ENCODE data around the gene DNAJC10. TPM values are rescaled to one million over a fixed set of nuclear protein-coding genes. Genes with fewer than 3 reads are reported as not detected.
A peak's percentile ranks its signal among the peaks of the same experiment; 100 is the strongest.
"Not testable (repeated sequence)": the region's sequence is repeated elsewhere in the genome, so short reads cannot be mapped to it uniquely, and the experiment has no call there.

The DNAJC10 gene
- total RNA-seq, 1 donor from 2014 or later = 262 TPM

GRCh38 chr2:182715121-182715891, 751 bp upstream of the DNAJC10 start:
- no peak for DNase-seq (ENCODE audit: low spot score, unreplicated experiment)
- Mint-ChIP-seq H3K27ac (no peak overlapping the region), H3K27me3 (no peaks in the 10 kb centered on the region), H3K4me3 (ENCODE audit: low read depth) (no peak overlapping the region), H3K4me1 (ENCODE audit: low read depth) (peaks cover 4% of the 10 kb centered on the region), H3K9me3 (ENCODE audit: low read depth) (no peaks in the 10 kb centered on the region), H3K36me3 (ENCODE audit: insufficient read depth) (peaks cover 2% of the 10 kb centered on the region)
- no peak for TF ChIP-seq CTCF (IDR thresholded peaks at IDR 0.05; ENCODE audit: unreplicated experiment)

- no peak overlapping the region for H3K4me3 Mint-ChIP-seq (ENCODE audit: low read depth)
- H3K36me3 Mint-ChIP-seq (ENCODE audit: insufficient read depth) = peaks cover 2% of the 10 kb centered on the region
- no peaks in the 10 kb centered on the region for H3K9me3 Mint-ChIP-seq (ENCODE audit: low read depth)
- peak; percentile 10 for DNase-seq (ENCODE audit: low spot score, unreplicated experiment)
- H3K4me1 Mint-ChIP-seq (ENCODE audit: low read depth) = peaks cover 9% of the 10 kb centered on the region
- H3K27me3 Mint-ChIP-seq = no peaks in the 10 kb centered on the region
- H3K27ac Mint-ChIP-seq = no peak overlapping the region
- TF ChIP-seq CTCF (IDR thresholded peaks at IDR 0.05; ENCODE audit: unreplicated experiment) = no peak
Observed at GRCh38 chr2:182716650-182716979, 558 bp downstream of the DNAJC10 start.

GRCh38 chr2:182717416-182717815, 1.4 kb downstream of the DNAJC10 start:
- no peaks in the 10 kb centered on the region for H3K9me3 Mint-ChIP-seq (ENCODE audit: low read depth)
- H3K4me1 Mint-ChIP-seq (ENCODE audit: low read depth) = peaks cover 9% of the 10 kb centered on the region
- no peaks in the 10 kb centered on the region for H3K27me3 Mint-ChIP-seq
- DNase-seq (ENCODE audit: low spot score, unreplicated experiment) = no peak
- H3K36me3 Mint-ChIP-seq (ENCODE audit: insufficient read depth) = peaks cover 2% of the 10 kb centered on the region
- H3K27ac Mint-ChIP-seq = no peak overlapping the region
- no peak overlapping the region for H3K4me3 Mint-ChIP-seq (ENCODE audit: low read depth)
- no peak for TF ChIP-seq CTCF (IDR thresholded peaks at IDR 0.05; ENCODE audit: unreplicated experiment)

- TF ChIP-seq CTCF (IDR thresholded peaks at IDR 0.05; ENCODE audit: unreplicated experiment) = no peak
- Mint-ChIP-seq H3K27ac (no peak overlapping the region), H3K4me1 (ENCODE audit: low read depth) (peaks cover 9% of the 10 kb centered on the region), H3K9me3 (ENCODE audit: low read depth) (no peaks in the 10 kb centered on the region), H3K4me3 (ENCODE audit: low read depth) (no peak overlapping the region), H3K27me3 (no peaks in the 10 kb centered on the region), H3K36me3 (ENCODE audit: insufficient read depth) (peaks cover 2% of the 10 kb centered on the region)
- DNase-seq (ENCODE audit: low spot score, unreplicated experiment) = no peak
Observed at GRCh38 chr2:182717816-182718215, 1.8 kb downstream of the DNAJC10 start.

GRCh38 chr2:182718459-182718858, 2.4 kb downstream of the DNAJC10 start:
- Mint-ChIP-seq H3K27ac (no peak overlapping the region), H3K36me3 (ENCODE audit: insufficient read depth) (peaks cover 6% of the 10 kb centered on the region), H3K4me1 (ENCODE audit: low read depth) (peaks cover 12% of the 10 kb centered on the region), H3K27me3 (no peaks in the 10 kb centered on the region), H3K4me3 (ENCODE audit: low read depth) (peak overlapping the region; percentile 29), H3K9me3 (ENCODE audit: low read depth) (no peaks in the 10 kb centered on the region)
- DNase-seq (ENCODE audit: low spot score, unreplicated experiment) = no peak
- TF ChIP-seq CTCF (IDR thresholded peaks at IDR 0.05; ENCODE audit: unreplicated experiment) = no peak

GRCh38 chr2:182719116-182719515, 3.1 kb downstream of the DNAJC10 start:
- H3K4me1 Mint-ChIP-seq (ENCODE audit: low read depth) = peaks cover 17% of the 10 kb centered on the region
- not testable (repeated sequence) for H3K9me3 Mint-ChIP-seq (ENCODE audit: low read depth); DNase-seq (ENCODE audit: low spot score, unreplicated experiment); H3K4me3 Mint-ChIP-seq (ENCODE audit: low read depth); H3K27ac Mint-ChIP-seq; H3K36me3 Mint-ChIP-seq (ENCODE audit: insufficient read depth); H3K27me3 Mint-ChIP-seq
